Measurements from ENCODE around the gene FAM83B. TPM values are rescaled to one million over a fixed set of nuclear protein-coding genes. Genes with fewer than 3 reads are reported as not detected.

Gene FAM83B
- total RNA-seq, 2 donors from 2014 or later, result not detected

GRCh38 chr6:54846857-54847674, 495 bp downstream of the FAM83B start:
- ATAC-seq (no peak), DNase-seq (ENCODE audit: low spot score in 2 of 2) (no peak)
- Mint-ChIP-seq H3K27ac (no peak overlapping the region), H3K9me3 (peaks cover 17 to 18% of the 10 kb centered on the region in 2 donors), H3K36me3 (peaks cover 0 to 7% of the 10 kb centered on the region in 2 donors)

DNA sequence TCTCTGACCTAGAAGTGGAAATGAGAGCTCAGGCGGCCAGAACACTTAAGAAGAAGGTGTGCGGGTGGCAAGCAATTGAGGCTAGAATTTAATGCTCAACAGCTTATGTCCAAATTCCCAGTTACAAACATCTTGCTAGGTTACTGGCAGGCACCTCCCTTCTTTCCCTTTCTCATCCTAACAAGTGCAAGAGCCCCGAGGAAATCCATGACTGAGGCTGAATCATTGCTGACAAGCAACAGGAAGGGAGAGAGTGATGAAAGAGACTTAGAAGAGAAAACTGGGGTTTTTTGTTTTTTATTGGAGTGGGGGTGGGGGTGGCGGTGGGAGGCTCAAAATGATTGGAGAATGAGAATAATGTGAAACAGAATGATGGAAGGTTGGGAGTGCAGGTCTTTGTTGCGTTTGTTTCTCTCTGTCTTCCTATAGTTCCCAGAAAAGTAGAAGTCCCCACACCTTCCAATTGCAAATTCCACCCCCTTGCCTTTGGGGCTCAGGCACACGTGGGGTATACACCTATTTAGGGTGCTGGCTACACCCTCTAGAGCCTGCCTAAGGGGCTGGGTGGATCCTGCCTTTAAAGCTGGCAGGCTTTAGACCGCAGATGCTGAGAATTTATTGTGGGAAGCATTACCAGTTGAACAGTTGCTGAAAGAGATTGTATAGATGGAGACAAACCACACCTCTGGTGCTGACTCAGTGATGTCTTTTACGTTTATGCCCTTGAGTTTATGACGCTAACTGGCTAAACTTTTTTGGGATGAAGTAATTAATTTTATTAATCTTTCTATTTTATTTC, 1.4 kb downstream of the FAM83B start:
- H3K9me3 Mint-ChIP-seq, result peaks cover 17 to 21% of the 10 kb centered on the region in 2 donors

GRCh38 chr6:54850114-54850513, 3.5 kb downstream of the FAM83B start:
- no peak for DNase-seq (ENCODE audit: low spot score in 2 of 2)
- Mint-ChIP-seq H3K9me3 (peaks cover 6 to 13% of the 10 kb centered on the region in 2 donors), H3K36me3 (peaks cover 0 to 7% of the 10 kb centered on the region in 2 donors), H3K27ac (no peak overlapping the region)
- no peak for ATAC-seq

More for the DNA sequence above, 1.4 kb downstream of the FAM83B start:
- no peak for ATAC-seq
- peaks cover 0 to 7% of the 10 kb centered on the region in 2 donors for H3K36me3 Mint-ChIP-seq
- no peak for DNase-seq (ENCODE audit: low spot score in 2 of 2)
- no peak overlapping the region for H3K27ac Mint-ChIP-seq

DNA sequence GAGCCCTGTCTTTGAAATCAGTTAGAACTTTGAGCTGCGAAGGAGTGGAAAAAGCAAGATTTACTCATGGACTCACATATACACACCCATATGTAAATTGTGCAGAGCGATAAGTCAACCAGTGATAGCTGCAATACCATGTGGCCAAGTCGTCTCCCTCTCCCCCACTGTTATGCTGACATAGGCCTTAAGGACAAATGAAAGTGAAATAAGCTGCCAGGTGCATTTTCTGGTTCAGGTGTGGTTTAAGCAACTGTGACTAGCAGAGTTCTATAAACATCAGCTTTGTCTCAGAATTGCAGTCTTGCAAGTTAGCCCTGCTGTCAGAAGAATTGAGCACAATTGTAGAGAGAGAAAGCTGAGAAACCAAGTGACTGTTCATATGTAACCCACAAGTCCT, 9.6 kb downstream of the FAM83B start:
- ATAC-seq (no peak), DNase-seq (ENCODE audit: low spot score in 2 of 2) (no peak)
- H3K27ac Mint-ChIP-seq, result no peak overlapping the region
- peaks cover 12 to 18% of the 10 kb centered on the region in 2 donors for H3K9me3 Mint-ChIP-seq
- H3K36me3 Mint-ChIP-seq, result no peaks in the 10 kb centered on the region

GRCh38 chr6:54860132-54860531, 13.6 kb downstream of the FAM83B start:
- Mint-ChIP-seq H3K9me3 (peaks cover 8 to 14% of the 10 kb centered on the region in 2 donors), H3K27ac (no peak overlapping the region), H3K36me3 (no peaks in the 10 kb centered on the region)
- DNase-seq (ENCODE audit: low spot score in 2 of 2) (no peak), ATAC-seq (no peak)

- ATAC-seq (no peak), DNase-seq (ENCODE audit: low spot score in 2 of 2) (no peak)
- Mint-ChIP-seq H3K27ac (no peak overlapping the region), H3K9me3 (peaks cover 8 to 14% of the 10 kb centered on the region in 2 donors), H3K36me3 (no peaks in the 10 kb centered on the region)
Observed at GRCh38 chr6:54860739-54861138, 14.2 kb downstream of the FAM83B start.

GRCh38 chr6:54861905-54862616, 15.5 kb downstream of the FAM83B start:
- ATAC-seq (no peak), DNase-seq (ENCODE audit: low spot score in 2 of 2) (no peak)
- H3K36me3 Mint-ChIP-seq, result no peaks in the 10 kb centered on the region
- no peak overlapping the region for H3K27ac Mint-ChIP-seq
- H3K9me3 Mint-ChIP-seq, result peaks cover 8 to 14% of the 10 kb centered on the region in 2 donors

DNA sequence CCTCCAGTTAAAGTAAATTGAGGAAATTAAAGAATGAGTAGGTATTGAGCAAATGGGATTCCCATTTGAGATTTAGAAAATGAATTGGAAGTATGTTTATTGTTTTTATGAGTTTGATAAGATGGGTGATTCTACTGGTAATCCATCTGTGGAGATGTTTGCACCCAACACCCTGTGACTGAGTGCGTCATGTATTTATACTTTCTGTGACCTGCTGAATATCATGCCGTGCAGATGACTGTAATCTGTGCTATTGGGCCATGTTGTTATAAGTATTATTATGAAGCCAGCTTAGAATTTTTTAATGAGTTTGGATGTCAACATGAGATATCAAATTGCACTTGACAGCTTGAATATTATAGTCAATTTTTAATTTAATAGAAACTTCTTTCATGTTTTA, 17.7 kb downstream of the FAM83B start:
- Mint-ChIP-seq H3K9me3 (peaks cover 1 to 9% of the 10 kb centered on the region in 2 donors), H3K27ac (no peak overlapping the region), H3K36me3 (no peaks in the 10 kb centered on the region)
- DNase-seq (ENCODE audit: low spot score in 2 of 2) (no peak), ATAC-seq (no peak)

DNA sequence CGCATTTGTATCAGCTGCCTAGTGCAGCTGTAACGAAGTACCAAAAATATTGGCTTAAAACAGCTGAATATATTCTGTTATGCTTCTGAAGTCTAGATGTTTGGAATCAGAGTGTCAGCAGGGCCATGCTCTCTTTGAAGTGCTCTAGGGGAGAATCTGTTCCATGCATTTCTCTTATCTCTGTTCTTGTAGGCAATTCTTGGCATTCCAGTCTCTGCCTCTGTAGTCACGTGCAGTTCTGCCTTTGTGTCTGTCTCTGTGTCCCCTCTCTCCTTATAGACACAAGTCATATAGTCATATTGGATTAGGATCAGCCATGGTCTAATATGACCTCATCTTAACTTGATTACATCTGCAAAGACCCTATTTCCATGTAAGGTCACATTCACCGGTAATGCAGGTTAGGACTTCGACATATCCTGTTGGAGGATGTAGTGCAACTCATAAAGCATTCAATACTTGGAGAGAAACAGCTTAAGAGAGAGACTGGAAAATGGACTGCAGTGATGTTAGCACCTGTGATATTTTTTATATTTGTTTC, 18.6 kb downstream of the FAM83B start:
- ATAC-seq, result no peak
- H3K27ac Mint-ChIP-seq, result no peak overlapping the region
- peaks cover 5 to 8% of the 10 kb centered on the region in 2 donors for H3K9me3 Mint-ChIP-seq
- H3K36me3 Mint-ChIP-seq, result no peaks in the 10 kb centered on the region
- DNase-seq (ENCODE audit: low spot score in 2 of 2), result no peak

GRCh38 chr6:54868556-54868955, 22.0 kb downstream of the FAM83B start:
- Mint-ChIP-seq H3K36me3 (no peaks in the 10 kb centered on the region), H3K9me3 (peaks cover 0 to 5% of the 10 kb centered on the region in 2 donors), H3K27ac (no peak overlapping the region)
- DNase-seq (ENCODE audit: low spot score in 2 of 2) (no peak), ATAC-seq (no peak)

- peaks cover 0 to 5% of the 10 kb centered on the region in 2 donors for H3K9me3 Mint-ChIP-seq
- no peak overlapping the region for H3K27ac Mint-ChIP-seq
- no peak for ATAC-seq
- H3K36me3 Mint-ChIP-seq, result no peaks in the 10 kb centered on the region
- no peak for DNase-seq (ENCODE audit: low spot score in 2 of 2)
Observed at GRCh38 chr6:54873599-54873998, 27.0 kb downstream of the FAM83B start.

GRCh38 chr6:54874349-54875048, 27.9 kb downstream of the FAM83B start:
- no peak for DNase-seq (ENCODE audit: low spot score in 2 of 2)
- Mint-ChIP-seq H3K9me3 (peaks cover 0 to under 1% of the 10 kb centered on the region in 2 donors), H3K27ac (no peak overlapping the region), H3K36me3 (no peaks in the 10 kb centered on the region)
- ATAC-seq, result no peak

DNA sequence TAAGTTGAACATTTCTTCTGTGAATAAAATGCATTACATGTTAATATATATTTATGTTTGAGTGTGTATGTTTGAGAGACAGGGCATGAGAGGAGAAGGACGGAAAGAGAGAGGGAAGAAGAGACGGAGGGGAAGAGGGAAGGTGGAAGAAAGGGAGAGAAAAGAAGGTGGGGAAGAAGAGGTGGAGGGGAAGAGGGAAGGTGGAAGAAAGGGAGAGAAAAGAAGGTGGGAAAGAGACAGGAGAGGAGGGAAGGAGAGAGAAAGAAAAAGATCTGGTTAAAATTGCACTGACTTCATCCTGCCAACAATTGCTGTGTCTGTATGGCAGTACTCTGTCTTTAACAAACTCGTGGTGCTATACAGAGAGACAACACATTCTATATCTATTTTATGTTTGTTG, 29.0 kb downstream of the FAM83B start:
- Mint-ChIP-seq H3K9me3 (no peaks in the 10 kb centered on the region), H3K27ac (no peak overlapping the region), H3K36me3 (no peaks in the 10 kb centered on the region)
- DNase-seq (ENCODE audit: low spot score in 2 of 2) (no peak), ATAC-seq (no peak)

- ATAC-seq (no peak), DNase-seq (ENCODE audit: low spot score in 2 of 2) (no peak)
- Mint-ChIP-seq H3K27ac (no peak overlapping the region), H3K36me3 (no peaks in the 10 kb centered on the region), H3K9me3 (no peaks in the 10 kb centered on the region)
Observed at GRCh38 chr6:54876365-54876764, 29.8 kb downstream of the FAM83B start.

DNA sequence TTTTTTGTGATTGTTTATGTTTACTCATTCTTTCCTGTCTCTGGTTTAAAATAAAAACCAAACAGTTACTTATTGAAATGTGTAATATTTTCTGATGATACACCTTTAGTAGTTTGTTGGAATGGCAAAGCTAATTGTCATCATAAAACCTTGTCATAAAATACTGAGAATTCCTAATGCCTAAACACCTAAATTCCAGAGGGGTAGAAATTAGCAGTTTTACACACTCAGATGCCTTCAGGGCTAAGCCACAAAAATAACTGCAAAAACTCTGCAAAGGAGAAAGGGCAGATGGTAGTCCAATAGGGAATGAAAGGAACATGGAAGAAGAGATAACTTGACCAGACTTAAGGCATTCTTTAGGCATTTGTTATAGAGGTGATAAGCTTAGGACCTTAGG, 30.3 kb downstream of the FAM83B start:
- no peak for DNase-seq (ENCODE audit: low spot score in 2 of 2)

GRCh38 chr6:54877713-54878317, 31.2 kb downstream of the FAM83B start:
- Mint-ChIP-seq H3K36me3 (no peaks in the 10 kb centered on the region), H3K27ac (no peak overlapping the region), H3K9me3 (peaks cover 0 to 3% of the 10 kb centered on the region in 2 donors)
- DNase-seq (ENCODE audit: low spot score in 2 of 2), result no peak
- no peak for ATAC-seq

More for the DNA sequence above, 30.3 kb downstream of the FAM83B start:
- no peaks in the 10 kb centered on the region for H3K9me3 Mint-ChIP-seq
- no peak overlapping the region for H3K27ac Mint-ChIP-seq
- no peak for ATAC-seq
- H3K36me3 Mint-ChIP-seq, result no peaks in the 10 kb centered on the region
